ENCODE data around the gene SPTBN5.

DNA sequence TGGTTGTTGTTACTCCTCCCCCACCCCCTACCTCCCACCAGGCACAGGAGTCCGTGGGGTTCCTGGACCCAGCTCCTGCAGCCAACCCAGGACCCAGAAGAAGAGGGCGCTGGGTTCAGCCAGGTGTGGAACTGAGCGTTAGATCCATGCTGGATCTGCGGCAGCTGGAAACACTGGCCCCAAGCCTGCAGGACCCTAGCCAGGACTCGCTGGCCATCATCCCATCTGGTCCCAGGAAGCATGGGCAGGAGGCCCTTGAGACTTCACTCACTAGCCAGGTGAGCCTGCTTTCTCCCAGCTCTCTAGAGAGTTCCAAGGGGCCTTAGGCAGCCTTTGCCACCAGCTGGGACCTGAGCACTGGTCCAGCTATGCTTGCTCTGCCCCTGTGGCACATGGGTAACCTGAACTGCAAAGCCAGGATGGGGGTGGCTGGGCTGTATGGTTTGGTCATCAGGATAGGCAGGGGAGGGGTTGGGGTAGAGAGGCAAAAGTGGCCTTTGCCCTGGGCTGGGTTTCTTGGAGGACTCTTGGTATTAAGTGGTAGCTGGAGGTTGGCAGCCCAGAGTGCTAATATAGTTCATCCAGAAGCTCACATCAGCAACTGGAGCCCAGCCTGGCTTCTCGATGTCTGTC is 72.9 kb downstream of the SPTBN5 start:
- no peak for TF ChIP-seq EZH2 (IDR thresholded peaks at IDR 0.05)
- TF ChIP-seq POLR2AphosphoS5 (IDR thresholded peaks at IDR 0.05; ENCODE audit: borderline replicate concordance, low read depth, low read length), result no peak
